GM18499 (cell line): ENCODE measurements around the gene CEP89.
A peak's percentile ranks its signal among the peaks of the same experiment; 100 is the strongest.
"Not testable (repeated sequence)": the region's sequence is repeated elsewhere in the genome, so short reads cannot be mapped to it uniquely, and the experiment has no call there.

Experiments
- ATAC-seq: cut with Tn5 transposase; IDR thresholded peaks from one replicate; pipeline ENCODE4 v1.9.1; 2021; ENCODE audit warnings: moderate number of reproducible peaks; ENCODE audit not compliant: insufficient read depth, unreplicated experiment

CEP89 gene

GRCh38 chr19:32971715-32972540 is at the start of gene CEP89, which contains the start of gene FAAP24:
TSS of gene CEP89 (minus strand) at chr19:32971958. CDS start at chr19:32971874, 84 bp downstream.
TSS of gene FAAP24 (plus strand) at chr19:32972242. CDS start at chr19:32973197, 955 bp downstream.
- peak; percentile 93 for ATAC-seq

- ATAC-seq: not testable (repeated sequence)
Measured at GRCh38 chr19:33010891-33011290, 39.1 kb upstream of the CEP89 start.

GRCh38 chr19:33008738-33009137 is 37.0 kb upstream of the CEP89 start:
- ATAC-seq: no peak

- ATAC-seq: no peak
Measured at GRCh38 chr19:33005440-33005839, 33.7 kb upstream of the CEP89 start.

GRCh38 chr19:33003424-33004024 is 31.8 kb upstream of the CEP89 start:
- ATAC-seq: not testable (repeated sequence)

- ATAC-seq: not testable (repeated sequence)
Measured at GRCh38 chr19:33002126-33002865, 30.5 kb upstream of the CEP89 start.

- no peak for ATAC-seq
Measured at GRCh38 chr19:33000910-33001309, 29.2 kb upstream of the CEP89 start.

- ATAC-seq: no peak
Measured at GRCh38 chr19:33000510-33000909, 28.8 kb upstream of the CEP89 start.

- ATAC-seq: no peak
Measured at GRCh38 chr19:32998722-32999121, 27.0 kb upstream of the CEP89 start.

- no peak for ATAC-seq
Measured at GRCh38 chr19:32997716-32998355, 26.1 kb upstream of the CEP89 start.

GRCh38 chr19:32997061-32997464 is 25.3 kb upstream of the CEP89 start:
- ATAC-seq: not testable (repeated sequence)

- ATAC-seq: not testable (repeated sequence)
Measured at GRCh38 chr19:32995966-32996365, 24.2 kb upstream of the CEP89 start.

- no peak for ATAC-seq
Measured at GRCh38 chr19:32988724-32989123, 17.0 kb upstream of the CEP89 start.

GRCh38 chr19:32988254-32988653 is 16.5 kb upstream of the CEP89 start:
- not testable (repeated sequence) for ATAC-seq

GRCh38 chr19:32982488-32982887 is 10.7 kb upstream of the CEP89 start:
- ATAC-seq: not testable (repeated sequence)

GRCh38 chr19:32979807-32980206 is 8.0 kb upstream of the CEP89 start:
- not testable (repeated sequence) for ATAC-seq

GRCh38 chr19:32977813-32978212 is 6.1 kb upstream of the CEP89 start:
- ATAC-seq: not testable (repeated sequence)

- no peak for ATAC-seq
Measured at GRCh38 chr19:32977280-32977679, 5.5 kb upstream of the CEP89 start.

- no peak for ATAC-seq
Measured at GRCh38 chr19:32976223-32976805, 4.6 kb upstream of the CEP89 start.

GRCh38 chr19:32971012-32971595 is 654 bp downstream of the CEP89 start:
- ATAC-seq: no peak
